Activated CD4-positive, alpha-beta T cell treated with anti-CD3 and anti-CD28 coated beads, Interleukin-2, amount 50 U/mL, for 48 hours (primary cell): ENCODE measurements around the gene AMTN.
"Not testable (repeated sequence)": the region's sequence is repeated elsewhere in the genome, so short reads cannot be mapped to it uniquely, and the experiment has no call there.

Source experiments
- DNase-seq, 2 experiments: peaks; one replicate each; pipeline ENCODE4 v3.0.0-alpha.2; 2020

The AMTN gene

GRCh38 chr4:70518269-70518668 is at the start of gene AMTN:
Gene AMTN (plus strand): TSS chr4:70518569. CDS start chr4:70518778, 209 bp downstream.
- no peak for DNase-seq

- DNase-seq: no peak
Measured at GRCh38 chr4:70471897-70472296, 46.5 kb upstream of the AMTN start, which contains the start of gene MUC7. Gene MUC7 (plus strand): TSS chr4:70472197. CDS start chr4:70474022, 1,825 bp downstream.

- DNase-seq: no peak
Measured at GRCh38 chr4:70473679-70474078, 44.7 kb upstream of the AMTN start.

- no peak for DNase-seq
Measured at GRCh38 chr4:70488748-70489147, 29.6 kb upstream of the AMTN start.

- no peak for DNase-seq
Measured at GRCh38 chr4:70496231-70496630, 22.1 kb upstream of the AMTN start.

GRCh38 chr4:70501838-70502237 is 16.5 kb upstream of the AMTN start:
- not testable (repeated sequence) for DNase-seq

GRCh38 chr4:70504733-70505132 is 13.6 kb upstream of the AMTN start:
- DNase-seq: no peak

GRCh38 chr4:70505151-70505748 is 13.1 kb upstream of the AMTN start:
- DNase-seq: peak; percentile 60 to 63

- DNase-seq: no peak
Measured at GRCh38 chr4:70508801-70509200, 9.6 kb upstream of the AMTN start.

GRCh38 chr4:70511365-70511764 is 7.0 kb upstream of the AMTN start:
- no peak for DNase-seq

GRCh38 chr4:70515367-70516250 is 2.8 kb upstream of the AMTN start:
- DNase-seq: no peak

GRCh38 chr4:70518716-70519115 is 347 bp downstream of the AMTN start:
- DNase-seq: no peak

- no peak for DNase-seq
Measured at GRCh38 chr4:70522626-70523025, 4.3 kb downstream of the AMTN start.

- no peak for DNase-seq
Measured at GRCh38 chr4:70530997-70531396, 12.6 kb downstream of the AMTN start.

GRCh38 chr4:70531981-70532380 is 13.6 kb downstream of the AMTN start:
- DNase-seq: no peak

GRCh38 chr4:70533211-70533610 is 14.8 kb downstream of the AMTN start:
- DNase-seq: no peak

GRCh38 chr4:70533791-70534190 is 15.4 kb downstream of the AMTN start:
- DNase-seq: no peak

GRCh38 chr4:70534886-70535285 is 16.5 kb downstream of the AMTN start:
- not testable (repeated sequence) for DNase-seq

GRCh38 chr4:70538869-70539268 is 20.5 kb downstream of the AMTN start:
- DNase-seq: no peak

GRCh38 chr4:70544279-70544868 is 26.0 kb downstream of the AMTN start:
- no peak for DNase-seq

- no peak for DNase-seq
Measured at GRCh38 chr4:70556856-70557255, 38.5 kb downstream of the AMTN start.

- DNase-seq: peak; percentile 37 to 41
Measured at GRCh38 chr4:70559211-70559830, 41.0 kb downstream of the AMTN start.

GRCh38 chr4:70559924-70560323 is 41.6 kb downstream of the AMTN start:
- DNase-seq: no peak
